HG03469 (cell line): ENCODE data around the gene PLD2.
A peak's percentile ranks its signal among the peaks of the same experiment; 100 is the strongest.

Experiments used
- ATAC-seq: cut with Tn5 transposase; IDR thresholded peaks from one replicate; pipeline ENCODE4 v1.9.1; 2021; ENCODE audit warnings: mild to moderate bottlenecking, moderate library complexity, moderate number of reproducible peaks; ENCODE audit not compliant: unreplicated experiment

PLD2 gene

GRCh38 chr17:4788807-4789700 lies 17.9 kb upstream of the PLD2 start, which contains the start of gene GLTPD2:
TSS of gene GLTPD2 (plus strand) at chr17:4788964. CDS start at chr17:4789012, 48 bp downstream.
- no peak for ATAC-seq

- no peak for ATAC-seq
These were observed 17.3 kb upstream of the PLD2 start for GRCh38 chr17:4789701-4789950.

GRCh38 chr17:4789951-4790704 lies 16.8 kb upstream of the PLD2 start:
- ATAC-seq = peak; percentile 66

DNA sequence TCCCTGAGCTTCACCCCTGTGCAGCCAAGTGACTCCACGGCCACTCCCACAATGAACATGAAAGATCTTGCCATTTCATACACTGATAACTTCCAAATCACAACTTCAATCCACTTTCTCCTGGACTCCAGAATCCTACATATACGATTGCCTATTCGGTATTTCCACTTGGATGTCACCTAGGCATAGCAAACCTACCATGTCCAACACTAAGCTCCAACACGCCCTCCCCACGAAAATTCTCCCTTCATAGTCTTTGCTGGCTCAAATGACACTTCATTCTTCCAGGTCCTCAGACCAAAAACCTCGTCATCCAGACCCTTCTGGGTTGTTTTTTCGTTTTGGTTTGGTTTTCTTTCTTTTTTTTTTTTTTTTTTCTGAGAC lies 16.3 kb upstream of the PLD2 start:
- ATAC-seq = no peak

- ATAC-seq = no peak
These were observed 11.8 kb upstream of the PLD2 start for GRCh38 chr17:4795168-4795567.

DNA sequence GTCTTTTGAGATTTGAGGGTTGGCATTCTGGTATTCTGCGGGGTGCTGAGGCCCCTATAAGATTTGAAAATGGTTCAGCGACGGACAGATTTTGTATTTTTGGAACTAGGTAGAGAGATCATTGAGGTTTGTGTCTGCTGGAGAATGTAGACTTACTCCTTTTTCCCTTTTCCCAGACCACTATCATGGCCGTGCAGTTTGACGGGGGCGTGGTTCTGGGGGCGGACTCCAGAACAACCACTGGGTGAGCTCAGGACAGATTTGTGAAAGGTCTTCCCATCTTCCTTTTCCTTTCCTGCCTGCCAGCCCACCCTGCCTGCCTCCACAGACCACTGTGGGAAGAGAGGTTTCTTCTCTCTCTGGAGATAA lies 10.4 kb upstream of the PLD2 start:
- ATAC-seq = no peak

DNA sequence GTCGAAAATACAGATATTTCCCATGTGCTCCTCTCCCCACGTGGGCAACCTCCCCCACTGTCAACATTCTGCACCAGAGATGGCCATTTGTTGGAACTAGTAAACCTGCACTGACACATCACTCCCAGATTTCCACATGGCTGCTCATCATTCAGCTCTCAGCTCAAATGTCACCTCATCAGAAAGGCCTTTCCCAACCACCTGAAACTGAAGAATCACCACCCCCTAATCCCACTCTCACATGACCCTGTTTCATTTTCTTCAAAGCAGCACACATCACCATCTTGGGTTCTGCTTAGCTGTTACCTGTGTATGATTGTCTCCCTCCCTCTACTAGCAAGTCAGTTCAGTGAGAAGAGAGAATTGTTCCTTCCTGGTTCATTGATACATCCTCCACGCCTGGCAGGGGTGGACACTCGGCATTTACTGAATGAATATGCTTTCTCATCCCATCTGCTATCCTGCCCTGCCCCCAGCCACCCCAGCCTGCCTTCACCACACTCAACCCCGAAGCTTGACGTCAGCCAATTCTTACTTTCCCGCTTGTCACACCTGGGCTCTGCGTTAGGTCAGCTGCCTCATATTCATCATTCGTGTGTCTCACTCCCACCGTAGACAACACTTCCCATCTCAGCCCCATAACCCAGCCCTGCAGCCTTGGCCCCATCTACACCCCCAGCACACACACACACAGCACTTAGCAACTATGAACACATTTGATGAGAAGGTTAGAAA lies 6.3 kb upstream of the PLD2 start:
- ATAC-seq = no peak

DNA sequence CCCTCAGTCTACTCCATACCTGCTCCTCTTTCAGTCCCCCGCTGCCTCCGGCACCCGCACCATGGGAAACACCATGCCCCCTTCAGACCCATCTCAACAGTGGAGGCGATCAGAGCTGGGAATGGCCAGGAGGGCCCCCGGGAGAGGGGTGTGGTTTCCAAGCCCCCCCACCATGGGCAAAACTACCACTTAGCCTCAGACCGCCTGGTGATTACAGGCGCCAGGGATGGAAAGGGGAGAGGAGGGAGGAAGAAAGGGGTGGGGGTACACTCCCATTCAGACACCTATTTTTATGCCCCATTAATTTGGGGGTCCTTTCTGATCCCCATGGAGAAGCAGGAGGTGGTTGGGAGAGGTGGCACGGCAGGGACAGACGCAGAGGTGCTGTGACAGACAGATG lies 4.7 kb upstream of the PLD2 start, which contains the start of gene C17orf114:
Gene C17orf114, minus strand, starts transcription at position 101 of the 400 bp plus-strand sequence.
- no peak for ATAC-seq

- ATAC-seq = no peak
These were observed 536 bp upstream of the PLD2 start for GRCh38 chr17:4806456-4806776.

DNA sequence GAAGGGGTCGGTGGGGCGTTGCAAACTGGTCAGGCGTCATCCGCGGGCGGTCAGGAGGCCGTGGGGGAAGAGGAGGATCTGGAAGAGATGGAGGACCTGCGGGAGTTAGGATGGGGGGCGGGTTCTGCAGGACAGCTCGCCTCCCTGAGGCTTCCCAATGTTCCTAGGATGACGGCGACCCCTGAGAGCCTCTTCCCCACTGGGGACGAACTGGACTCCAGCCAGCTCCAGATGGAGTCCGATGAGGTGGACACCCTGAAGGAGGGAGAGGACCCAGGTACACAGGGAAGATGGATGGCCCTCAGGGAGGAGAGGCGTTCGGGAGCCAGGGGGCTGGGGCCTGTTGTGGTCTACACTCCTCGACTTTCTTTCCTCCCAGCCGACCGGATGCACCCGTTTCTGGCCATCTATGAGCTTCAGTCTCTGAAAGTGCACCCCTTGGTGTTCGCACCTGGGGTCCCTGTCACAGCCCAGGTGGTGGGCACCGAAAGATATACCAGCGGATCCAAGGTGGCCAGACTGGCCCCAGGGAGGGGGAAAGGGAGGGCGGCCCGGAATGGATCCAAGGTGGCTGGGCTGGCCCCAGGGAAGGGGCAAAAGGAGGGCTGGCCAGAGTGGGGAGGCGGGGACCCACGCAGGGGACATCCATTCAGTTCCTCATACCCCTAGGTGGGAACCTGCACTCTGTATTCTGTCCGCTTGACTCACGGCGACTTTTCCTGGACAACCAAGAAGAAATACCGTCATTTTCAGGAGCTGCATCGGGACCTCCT lies 839 bp downstream of the PLD2 start:
- ATAC-seq = no peak

GRCh38 chr17:4808378-4808767 lies 1.4 kb downstream of the PLD2 start:
- ATAC-seq = no peak

- ATAC-seq = no peak
These were observed 3.8 kb downstream of the PLD2 start for GRCh38 chr17:4810696-4811290.

- ATAC-seq = no peak
These were observed 4.5 kb downstream of the PLD2 start for GRCh38 chr17:4811471-4811870.

- no peak for ATAC-seq
These were observed 5.7 kb downstream of the PLD2 start for GRCh38 chr17:4812690-4813089.

DNA sequence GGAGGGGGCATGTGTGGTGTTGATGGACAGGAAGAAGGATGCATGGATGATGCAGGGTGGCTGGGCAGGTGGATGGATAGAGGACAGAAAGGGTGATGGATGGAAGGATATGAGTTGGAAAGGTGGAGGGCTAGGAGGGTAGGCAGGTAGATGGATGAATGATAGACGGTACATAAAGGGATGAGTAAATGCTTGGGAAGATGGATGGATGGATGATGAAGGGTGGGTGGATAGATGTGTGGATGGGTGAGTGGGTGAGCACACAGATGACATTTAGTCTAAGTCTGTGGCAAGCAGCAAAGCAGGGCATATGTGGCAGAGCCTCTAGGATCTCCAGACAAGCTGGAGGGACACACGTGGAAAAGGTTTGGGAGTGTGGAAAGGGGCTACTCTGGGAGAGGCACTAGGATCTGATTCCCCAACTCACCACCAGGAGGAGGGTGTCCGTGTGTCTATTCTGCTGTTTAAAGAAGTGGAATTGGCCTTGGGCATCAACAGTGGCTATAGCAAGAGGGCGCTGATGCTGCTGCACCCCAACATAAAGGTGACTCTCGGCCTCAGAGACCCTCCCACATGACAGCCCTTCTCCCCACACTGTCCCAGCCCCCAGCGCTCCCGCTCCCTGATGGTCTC lies 8.2 kb downstream of the PLD2 start:
- ATAC-seq = no peak

DNA sequence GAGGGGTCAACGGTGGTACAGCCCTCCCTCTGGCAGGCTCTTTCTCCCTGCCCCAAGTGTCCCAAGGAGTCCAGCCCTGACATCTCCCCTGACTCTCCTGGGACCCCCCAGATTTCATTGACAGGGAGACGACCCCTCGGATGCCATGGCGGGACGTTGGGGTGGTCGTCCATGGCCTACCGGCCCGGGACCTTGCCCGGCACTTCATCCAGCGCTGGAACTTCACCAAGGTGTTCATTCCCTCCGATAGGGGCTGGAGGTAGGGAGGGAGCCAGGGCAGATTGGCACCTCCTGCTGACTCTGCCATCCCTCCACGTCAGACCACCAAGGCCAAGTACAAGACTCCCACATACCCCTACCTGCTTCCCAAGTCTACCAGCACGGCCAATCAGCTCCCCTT lies 9.9 kb downstream of the PLD2 start:
- ATAC-seq = no peak

DNA sequence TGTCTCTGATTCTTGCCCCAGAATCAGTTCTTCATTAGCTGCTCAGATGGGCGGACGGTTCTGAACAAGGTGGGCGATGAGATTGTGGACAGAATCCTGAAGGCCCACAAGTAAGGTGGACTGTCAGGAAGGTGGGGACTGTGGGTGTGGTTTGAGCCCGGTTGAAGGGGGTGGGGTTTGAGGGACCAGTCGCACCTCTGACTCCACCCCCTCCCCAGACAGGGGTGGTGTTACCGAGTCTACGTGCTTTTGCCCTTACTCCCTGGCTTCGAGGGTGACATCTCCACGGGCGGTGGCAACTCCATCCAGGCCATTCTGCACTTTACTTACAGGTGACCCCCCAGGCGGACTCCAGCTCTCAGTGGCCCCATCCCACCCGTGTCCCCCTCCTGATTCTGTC lies 11.3 kb downstream of the PLD2 start:
- no peak for ATAC-seq

- no peak for ATAC-seq
These were observed 15.9 kb downstream of the PLD2 start for GRCh38 chr17:4822835-4823234.

DNA sequence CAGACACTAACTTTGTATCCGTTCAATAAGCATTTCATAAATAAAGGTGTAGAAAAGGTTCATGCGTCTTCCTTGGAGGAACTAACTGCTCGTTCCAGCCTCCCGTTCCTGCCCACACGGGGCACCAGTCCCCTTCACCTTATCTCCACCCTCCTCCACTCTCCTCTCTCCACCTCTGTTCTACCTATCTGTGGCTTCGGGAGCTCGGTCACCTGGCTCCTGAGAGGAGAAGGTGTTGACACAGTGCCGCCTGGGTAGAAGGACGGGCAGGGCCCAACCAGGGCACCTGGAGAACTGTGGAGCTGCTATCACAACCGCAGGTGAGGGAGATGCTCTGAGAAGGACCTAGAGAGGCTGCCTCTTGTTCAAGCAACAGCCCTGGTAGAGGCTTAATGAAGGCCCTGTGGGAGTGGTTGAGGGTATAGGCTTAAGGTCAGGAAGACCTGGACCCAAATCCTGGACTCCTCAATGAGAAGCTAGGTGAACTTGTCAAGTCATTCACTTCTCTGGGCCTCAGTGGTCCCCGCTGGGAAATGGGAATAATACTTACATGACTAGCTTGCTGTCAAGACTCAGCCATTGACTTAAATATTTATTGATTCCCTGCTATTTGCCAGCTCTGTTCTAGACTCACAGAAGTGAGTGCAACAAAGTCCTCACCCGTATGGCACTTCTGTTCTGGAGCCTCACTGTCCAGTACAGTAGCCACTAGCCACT lies 16.6 kb downstream of the PLD2 start:
- no peak for ATAC-seq

DNA sequence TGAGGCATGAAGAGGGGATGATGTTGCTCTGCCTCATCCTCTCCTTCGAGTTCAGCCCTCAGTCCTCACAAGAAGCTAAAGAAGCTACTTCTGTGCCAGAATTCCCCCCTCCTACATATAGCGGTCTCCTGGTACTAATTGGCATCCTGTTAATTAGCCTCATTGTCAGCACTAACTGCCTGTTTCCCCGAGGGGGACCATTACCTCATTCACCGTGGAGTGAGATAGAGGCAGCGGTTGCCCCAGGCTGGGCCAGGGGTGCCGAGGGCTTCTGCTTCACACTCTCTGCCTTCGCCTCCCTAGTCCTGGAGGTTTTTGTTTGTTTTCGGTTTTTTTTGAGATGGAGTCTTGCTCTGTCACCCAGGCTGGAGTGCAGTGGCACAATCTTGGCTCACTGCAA lies 20.4 kb downstream of the PLD2 start:
- no peak for ATAC-seq
